Neural cell (in vitro differentiated cells): ENCODE measurements around the gene RFTN1. TPM values are rescaled to one million over a fixed set of nuclear protein-coding genes. Genes with fewer than 3 reads are reported as not detected.

ENCODE experiments used
- H2AFZ ChIP-seq: fragments of 200-600, 300-800 bp; sonication (generic), shearing (Covaris generic); 2 replicates; pipeline ENCODE4 v1.6.0; 2014; ENCODE audit warnings: low read depth, mild to moderate bottlenecking, antibody characterized with exemption, low read length, moderate library complexity
- H3F3A ChIP-seq: fragments of 200-600 bp; shearing (Covaris generic); 2 replicates; pipeline ENCODE4 v1.6.1; 2016; ENCODE audit warnings: mild to moderate bottlenecking, moderate library complexity, mixed read lengths, antibody characterized with exemption, low read length; ENCODE audit not compliant: insufficient read depth, poor library complexity, severe bottlenecking
- H3K27ac ChIP-seq: fragments of 200-600, 300-800 bp; sonication (generic), shearing (Covaris generic); 2 replicates; pipeline ENCODE4 v1.5.1; 2014; ENCODE audit warnings: mild to moderate bottlenecking, low read length, moderate library complexity
- H3K27me3 ChIP-seq: fragments of 300-800, 200-600 bp; sonication (generic), shearing (Covaris generic); 2 replicates; pipeline ENCODE4 v1.6.0; 2014; ENCODE audit warnings: mild to moderate bottlenecking, low read depth, low read length, moderate library complexity; ENCODE audit not compliant: insufficient read depth
- H3K36me3 ChIP-seq: fragments of 300-800, 200-600 bp; sonication (generic), shearing (Covaris generic); 2 replicates; pipeline ENCODE4 v1.5.1; 2014; ENCODE audit warnings: mild to moderate bottlenecking, antibody characterized with exemption, low read length, moderate library complexity; ENCODE audit not compliant: insufficient read depth
- H3K4me2 ChIP-seq: fragments of 300-800, 200-600 bp; sonication (generic), shearing (Covaris generic); 2 replicates; pipeline ENCODE4 v1.6.0; 2014; ENCODE audit warnings: mild to moderate bottlenecking, low read length
- H3K4me3 ChIP-seq: fragments of 300-800, 200-600 bp; sonication (generic), shearing (Covaris generic); 2 replicates; pipeline ENCODE4 v1.5.1; 2014; ENCODE audit warnings: mild to moderate bottlenecking, low read length, moderate library complexity
- H3K79me2 ChIP-seq: fragments of 200-600 bp; shearing (Covaris generic); replicated peaks from 2 replicates; pipeline ENCODE4 v1.6.0; 2014; ENCODE audit warnings: mild to moderate bottlenecking, low read length, moderate library complexity; ENCODE audit not compliant: insufficient read depth
- H3K9ac ChIP-seq: fragments of 300-800, 200-600 bp; sonication (generic), shearing (Covaris generic); 2 replicates; pipeline ENCODE4 v1.6.1; 2016; ENCODE audit warnings: mild to moderate bottlenecking, low read length, mixed read lengths
- H3K9me2 ChIP-seq: fragments of 200-600 bp; shearing (Covaris generic); 2 replicates; pipeline ENCODE4 v1.6.1; 2016; ENCODE audit warnings: mild to moderate bottlenecking, low read length, mixed read lengths; ENCODE audit not compliant: insufficient read depth
- H3K9me3 ChIP-seq: fragments of 200-600, 300-800 bp; sonication (generic), shearing (Covaris generic); 2 replicates; pipeline ENCODE4 v1.6.1; 2016; ENCODE audit warnings: mild to moderate bottlenecking, mixed run types, low read length, moderate library complexity, mixed read lengths
- H4K20me1 ChIP-seq: fragments of 200-600 bp; shearing (Covaris generic); 2 replicates; pipeline ENCODE4 v1.6.1; 2016; ENCODE audit warnings: mild to moderate bottlenecking, mixed run types; ENCODE audit not compliant: insufficient read depth
- EP300 ChIP-seq: fragments of 450-650 bp; conservative IDR thresholded peaks from 2 replicates; pipeline ENCODE4 v1.6.1; 2014; ENCODE audit warnings: antibody characterized with exemption, mild to moderate bottlenecking, moderate library complexity; ENCODE audit not compliant: poor library complexity, severe bottlenecking
- EZH2 ChIP-seq: fragments of 200-600, 300-800 bp; shearing (Covaris generic), sonication (generic); IDR thresholded peaks from 2 replicates; pipeline ENCODE4 v1.6.1; 2014; ENCODE audit warnings: antibody characterized with exemption, low read length, borderline replicate concordance, mild to moderate bottlenecking; ENCODE audit not compliant: insufficient read depth, poor library complexity, severe bottlenecking
- MXI1 ChIP-seq: fragments of 450-650 bp; conservative IDR thresholded peaks from 2 replicates; pipeline ENCODE4 v1.6.1; 2014; ENCODE audit warnings: antibody characterized with exemption, mild to moderate bottlenecking; ENCODE audit not compliant: poor library complexity, severe bottlenecking
- POLR2AphosphoS5 ChIP-seq: IDR thresholded peaks from 2 replicates; pipeline ENCODE4 v1.6.1; 2012
- RAD21 ChIP-seq: fragments of 450-650 bp; conservative IDR thresholded peaks from 2 replicates; pipeline ENCODE4 v1.6.1; 2014; ENCODE audit warnings: antibody characterized with exemption, mild to moderate bottlenecking, moderate library complexity
- SMC3 ChIP-seq: fragments of 450-650 bp; conservative IDR thresholded peaks from 2 replicates; pipeline ENCODE4 v1.6.1; 2014; ENCODE audit warnings: antibody characterized with exemption, mild to moderate bottlenecking, moderate library complexity; ENCODE audit not compliant: poor library complexity
- TAF1 ChIP-seq: IDR thresholded peaks from 2 replicates; pipeline ENCODE4 v1.6.1; 2012; ENCODE audit warnings: low read depth
- polyA plus RNA-seq: library from polyadenylated mRNA; depleted of rRNA; stranded (reverse); fragments of >200 nt; gene quantifications from 2 replicates; pipeline ENCODE4 v1.2.3, GENCODE V29; 2014
- TF ChIP-seq, protein P1 (sequence below): fragments of 450-650 bp; IDR thresholded peaks from 2 replicates; pipeline ENCODE4 v1.5.1; 2014; ENCODE audit warnings: antibody characterized with exemption, mild to moderate bottlenecking, moderate library complexity; ENCODE audit not compliant: poor library complexity, severe bottlenecking
- TF ChIP-seq, protein P2 (sequence below): IDR thresholded peaks from 2 replicates; pipeline ENCODE4 v1.6.1; 2012; ENCODE audit warnings: borderline replicate concordance

RFTN1 gene
- polyA plus RNA-seq, 1 donor from 2014 or later = 36.8 TPM

DNA sequence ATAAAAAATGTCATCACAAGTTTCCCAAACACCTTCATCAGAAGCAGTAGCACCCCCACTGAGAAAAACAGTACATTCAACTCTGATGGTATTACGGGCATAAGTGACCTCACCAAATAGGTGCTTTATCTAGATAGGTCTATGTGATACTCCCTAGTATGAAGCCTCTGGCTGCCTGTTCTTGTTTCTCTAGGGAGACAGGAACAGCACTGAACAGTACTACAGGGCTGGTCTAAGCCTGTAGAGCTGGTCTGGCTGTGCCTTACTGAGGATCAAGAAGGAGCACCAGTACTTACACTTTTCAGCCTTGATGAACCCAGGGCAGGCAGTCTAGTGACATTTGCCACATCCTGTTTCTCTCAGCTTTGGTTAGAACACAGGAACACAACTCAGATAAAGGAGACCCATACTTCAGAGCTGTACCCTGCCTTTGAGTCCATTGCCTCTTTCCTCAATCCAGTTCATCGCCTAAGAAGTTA, 212.6 kb downstream of the RFTN1 start:
- no peaks in the 10 kb centered on the region for H3K27me3 ChIP-seq
- no peaks in the 10 kb centered on the region for H3K36me3 ChIP-seq
- no peak overlapping the region for H2AFZ ChIP-seq
- H3K9me3 ChIP-seq = no peaks in the 10 kb centered on the region
- H3K9me2 ChIP-seq = no peaks in the 10 kb centered on the region
- peak overlapping the region; percentile 9 for H3K27ac ChIP-seq
- no peak overlapping the region for H3K9ac ChIP-seq
- H3K79me2 ChIP-seq = no peaks in the 10 kb centered on the region
- H3K4me3 ChIP-seq = no peak overlapping the region
- peaks cover 2% of the 10 kb centered on the region for H3F3A ChIP-seq
- TF ChIP-seq MXI1 (no peak), POLR2AphosphoS5 (no peak), RAD21 (no peak)
- TF ChIP-seq, protein P1, sequence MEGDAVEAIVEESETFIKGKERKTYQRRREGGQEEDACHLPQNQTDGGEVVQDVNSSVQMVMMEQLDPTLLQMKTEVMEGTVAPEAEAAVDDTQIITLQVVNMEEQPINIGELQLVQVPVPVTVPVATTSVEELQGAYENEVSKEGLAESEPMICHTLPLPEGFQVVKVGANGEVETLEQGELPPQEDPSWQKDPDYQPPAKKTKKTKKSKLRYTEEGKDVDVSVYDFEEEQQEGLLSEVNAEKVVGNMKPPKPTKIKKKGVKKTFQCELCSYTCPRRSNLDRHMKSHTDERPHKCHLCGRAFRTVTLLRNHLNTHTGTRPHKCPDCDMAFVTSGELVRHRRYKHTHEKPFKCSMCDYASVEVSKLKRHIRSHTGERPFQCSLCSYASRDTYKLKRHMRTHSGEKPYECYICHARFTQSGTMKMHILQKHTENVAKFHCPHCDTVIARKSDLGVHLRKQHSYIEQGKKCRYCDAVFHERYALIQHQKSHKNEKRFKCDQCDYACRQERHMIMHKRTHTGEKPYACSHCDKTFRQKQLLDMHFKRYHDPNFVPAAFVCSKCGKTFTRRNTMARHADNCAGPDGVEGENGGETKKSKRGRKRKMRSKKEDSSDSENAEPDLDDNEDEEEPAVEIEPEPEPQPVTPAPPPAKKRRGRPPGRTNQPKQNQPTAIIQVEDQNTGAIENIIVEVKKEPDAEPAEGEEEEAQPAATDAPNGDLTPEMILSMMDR = no peak
- H3K4me2 ChIP-seq = no peak overlapping the region
- no peaks in the 10 kb centered on the region for H4K20me1 ChIP-seq

DNA sequence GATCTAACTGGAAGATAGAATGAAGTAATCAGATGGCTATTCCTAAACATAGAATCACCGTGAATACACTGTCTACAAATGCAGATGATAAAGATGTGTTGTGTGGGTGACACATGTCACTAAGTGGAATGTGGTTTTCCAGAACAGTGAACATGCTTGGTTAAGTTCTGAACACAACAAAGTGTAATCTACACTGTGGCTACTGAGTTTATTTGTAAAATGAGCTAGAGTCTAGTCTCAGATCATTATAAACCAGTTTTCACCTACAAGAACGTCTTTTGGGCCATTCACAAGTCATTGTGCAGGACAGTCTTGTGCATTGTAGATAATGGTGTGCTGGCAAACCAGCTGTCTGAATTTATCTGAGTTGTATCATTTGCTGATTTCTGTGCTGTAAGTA, 213.2 kb downstream of the RFTN1 start:
- Histone ChIP-seq H3K27me3 (no peaks in the 10 kb centered on the region), H3K9ac (no peak overlapping the region), H2AFZ (no peak overlapping the region), H3K4me2 (no peak overlapping the region), H4K20me1 (no peaks in the 10 kb centered on the region), H3K79me2 (no peaks in the 10 kb centered on the region), H3K4me3 (no peak overlapping the region), H3K9me3 (no peaks in the 10 kb centered on the region), H3K27ac (no peak overlapping the region), H3F3A (peaks cover 2% of the 10 kb centered on the region), H3K9me2 (no peaks in the 10 kb centered on the region), H3K36me3 (no peaks in the 10 kb centered on the region)
- no peak for TF ChIP-seq RAD21
- TF ChIP-seq POLR2AphosphoS5 = no peak
- no peak for TF ChIP-seq EZH2
- TF ChIP-seq SMC3 = no peak
- TF ChIP-seq, protein P1 = no peak
- TF ChIP-seq MXI1 = no peak
- TF ChIP-seq, protein P2, sequence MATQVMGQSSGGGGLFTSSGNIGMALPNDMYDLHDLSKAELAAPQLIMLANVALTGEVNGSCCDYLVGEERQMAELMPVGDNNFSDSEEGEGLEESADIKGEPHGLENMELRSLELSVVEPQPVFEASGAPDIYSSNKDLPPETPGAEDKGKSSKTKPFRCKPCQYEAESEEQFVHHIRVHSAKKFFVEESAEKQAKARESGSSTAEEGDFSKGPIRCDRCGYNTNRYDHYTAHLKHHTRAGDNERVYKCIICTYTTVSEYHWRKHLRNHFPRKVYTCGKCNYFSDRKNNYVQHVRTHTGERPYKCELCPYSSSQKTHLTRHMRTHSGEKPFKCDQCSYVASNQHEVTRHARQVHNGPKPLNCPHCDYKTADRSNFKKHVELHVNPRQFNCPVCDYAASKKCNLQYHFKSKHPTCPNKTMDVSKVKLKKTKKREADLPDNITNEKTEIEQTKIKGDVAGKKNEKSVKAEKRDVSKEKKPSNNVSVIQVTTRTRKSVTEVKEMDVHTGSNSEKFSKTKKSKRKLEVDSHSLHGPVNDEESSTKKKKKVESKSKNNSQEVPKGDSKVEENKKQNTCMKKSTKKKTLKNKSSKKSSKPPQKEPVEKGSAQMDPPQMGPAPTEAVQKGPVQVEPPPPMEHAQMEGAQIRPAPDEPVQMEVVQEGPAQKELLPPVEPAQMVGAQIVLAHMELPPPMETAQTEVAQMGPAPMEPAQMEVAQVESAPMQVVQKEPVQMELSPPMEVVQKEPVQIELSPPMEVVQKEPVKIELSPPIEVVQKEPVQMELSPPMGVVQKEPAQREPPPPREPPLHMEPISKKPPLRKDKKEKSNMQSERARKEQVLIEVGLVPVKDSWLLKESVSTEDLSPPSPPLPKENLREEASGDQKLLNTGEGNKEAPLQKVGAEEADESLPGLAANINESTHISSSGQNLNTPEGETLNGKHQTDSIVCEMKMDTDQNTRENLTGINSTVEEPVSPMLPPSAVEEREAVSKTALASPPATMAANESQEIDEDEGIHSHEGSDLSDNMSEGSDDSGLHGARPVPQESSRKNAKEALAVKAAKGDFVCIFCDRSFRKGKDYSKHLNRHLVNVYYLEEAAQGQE = no peak
- TF ChIP-seq TAF1 = no peak
- TF ChIP-seq EP300 = no peak
